HG02852 (cell line): ENCODE results near the gene VWA3A.
"Not testable (repeated sequence)": the region's sequence is repeated elsewhere in the genome, so short reads cannot be mapped to it uniquely, and the experiment has no call there.

Experiments used
- ATAC-seq: cut with Tn5 transposase; IDR thresholded peaks from one replicate; pipeline ENCODE4 v1.9.1; 2021; ENCODE audit warnings: mild to moderate bottlenecking, moderate library complexity; ENCODE audit not compliant: unreplicated experiment

VWA3A gene

GRCh38 chr16:22132801-22133200 is 40.5 kb downstream of the VWA3A start:
- no peak for ATAC-seq

- ATAC-seq = no peak
Measured at GRCh38 chr16:22138482-22138881, 46.1 kb downstream of the VWA3A start.

GRCh38 chr16:22139008-22139407 is 46.7 kb downstream of the VWA3A start:
- ATAC-seq = no peak

GRCh38 chr16:22139732-22140131 is 47.4 kb downstream of the VWA3A start:
- no peak for ATAC-seq

GRCh38 chr16:22141767-22142166 is 49.4 kb downstream of the VWA3A start:
- no peak for ATAC-seq

GRCh38 chr16:22144520-22144919 is 52.2 kb downstream of the VWA3A start:
- ATAC-seq = no peak

DNA sequence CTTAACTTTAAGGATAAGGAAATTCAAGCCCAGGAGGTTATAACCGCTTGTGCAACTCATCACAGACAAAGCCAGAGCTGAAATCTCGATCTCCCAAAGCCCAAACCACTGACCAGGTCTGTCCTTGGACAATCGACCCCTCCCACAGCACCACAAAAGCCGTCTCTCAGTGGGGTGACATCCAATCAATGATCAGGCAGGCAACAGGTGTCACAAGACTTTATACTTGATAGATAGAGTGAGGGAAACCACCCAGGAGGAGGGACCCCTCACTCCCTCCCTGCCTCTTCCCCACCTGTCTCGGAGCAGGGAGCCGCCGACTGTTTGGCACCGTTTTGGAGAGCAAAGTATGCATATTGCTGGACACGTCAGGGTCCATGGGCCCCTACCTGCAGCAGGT is 55.5 kb downstream of the VWA3A start:
- no peak for ATAC-seq

- no peak for ATAC-seq
Measured at GRCh38 chr16:22151246-22151998, 59.1 kb downstream of the VWA3A start.

- ATAC-seq = no peak
Measured at GRCh38 chr16:22152316-22152715, 60.0 kb downstream of the VWA3A start.

- not testable (repeated sequence) for ATAC-seq
Measured at GRCh38 chr16:22153078-22153477, 60.7 kb downstream of the VWA3A start.

GRCh38 chr16:22161401-22161800 is 69.1 kb downstream of the VWA3A start:
- no peak for ATAC-seq

GRCh38 chr16:22161999-22162655 is 69.8 kb downstream of the VWA3A start, which contains the start of gene SDR42E2:
Gene SDR42E2 (plus strand): TSS chr16:22162506. CDS start chr16:22165583, 3,077 bp downstream.
- no peak for ATAC-seq

DNA sequence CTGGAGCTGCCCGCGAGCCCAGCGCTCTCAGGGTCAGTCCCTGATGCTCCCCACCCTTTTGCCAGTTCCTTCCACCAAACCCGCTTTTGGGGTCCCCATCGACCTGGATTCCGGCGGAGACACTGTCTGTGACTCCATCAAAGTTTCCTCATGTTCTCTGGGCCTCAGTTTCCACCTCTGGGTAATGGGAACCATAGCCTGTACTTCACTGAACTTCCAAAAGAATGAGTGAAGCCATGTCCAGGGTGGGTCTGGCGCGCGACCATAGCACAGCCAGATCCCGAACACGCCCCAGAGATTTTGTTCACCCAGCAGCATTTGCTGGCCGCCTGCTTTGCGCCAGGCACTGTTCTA is 70.3 kb downstream of the VWA3A start:
- no peak for ATAC-seq

- no peak for ATAC-seq
Measured at GRCh38 chr16:22163806-22164205, 71.5 kb downstream of the VWA3A start.

- ATAC-seq = no peak
Measured at GRCh38 chr16:22164482-22164881, 72.1 kb downstream of the VWA3A start.

DNA sequence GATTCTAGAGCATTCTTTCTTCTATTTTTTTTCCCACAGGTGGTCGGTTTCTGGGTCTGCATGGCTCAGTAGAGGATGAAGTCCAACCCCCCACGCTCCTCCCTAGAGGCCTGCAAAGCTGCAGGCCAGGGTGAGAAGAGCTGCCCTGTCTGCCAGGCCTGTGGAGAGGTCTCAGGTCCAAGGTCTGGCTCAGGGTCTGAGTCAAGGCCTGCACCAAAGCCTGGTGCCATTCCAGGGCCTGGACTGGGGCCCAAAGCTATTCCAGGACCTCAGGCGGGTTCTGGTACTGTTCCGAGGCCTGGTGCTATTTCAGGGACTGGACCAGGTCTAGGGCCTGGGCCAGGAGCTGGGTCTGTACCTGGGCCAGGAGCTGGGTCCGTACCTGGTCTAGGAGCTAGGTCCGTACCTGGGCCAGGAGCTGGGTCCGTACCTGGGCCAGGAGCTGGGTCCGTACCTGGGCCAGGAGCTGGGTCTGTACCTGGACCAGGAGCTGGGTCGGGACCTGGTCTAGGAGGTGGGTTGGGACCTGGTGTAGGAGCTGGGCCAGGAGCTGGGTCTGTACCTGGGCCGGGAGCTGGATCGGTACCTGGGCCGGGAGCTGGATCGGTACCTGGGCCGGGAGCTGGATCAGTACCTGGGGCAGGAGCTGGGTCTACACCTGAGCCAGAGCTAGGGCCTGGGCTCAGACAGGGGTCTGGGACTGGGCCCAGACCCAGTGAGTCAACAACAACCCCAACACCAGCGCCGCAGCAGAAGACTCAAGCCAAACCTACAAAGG is 73.4 kb downstream of the VWA3A start:
- no peak for ATAC-seq

- no peak for ATAC-seq
Measured at GRCh38 chr16:22171953-22172352, 79.6 kb downstream of the VWA3A start.

DNA sequence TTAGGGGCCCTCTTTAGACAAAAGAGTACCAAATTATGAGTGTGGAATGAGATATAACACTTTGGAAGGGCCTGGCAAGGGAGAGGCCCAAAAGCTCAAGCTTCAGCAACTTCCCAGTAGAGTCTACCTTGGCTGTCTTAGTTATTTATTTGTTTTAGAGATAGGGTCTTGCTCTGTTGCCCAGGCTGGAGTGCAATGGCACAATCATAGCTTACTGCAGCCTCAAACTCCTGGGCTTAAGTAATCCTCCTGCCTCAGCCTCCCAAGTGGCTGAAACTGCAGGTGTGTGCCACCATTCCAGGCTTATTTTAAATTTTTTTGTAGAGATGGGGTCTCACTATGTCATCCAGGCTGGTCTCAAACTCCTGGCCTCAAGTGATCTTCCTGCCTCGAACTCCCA is 80.3 kb downstream of the VWA3A start:
- ATAC-seq = not testable (repeated sequence)

DNA sequence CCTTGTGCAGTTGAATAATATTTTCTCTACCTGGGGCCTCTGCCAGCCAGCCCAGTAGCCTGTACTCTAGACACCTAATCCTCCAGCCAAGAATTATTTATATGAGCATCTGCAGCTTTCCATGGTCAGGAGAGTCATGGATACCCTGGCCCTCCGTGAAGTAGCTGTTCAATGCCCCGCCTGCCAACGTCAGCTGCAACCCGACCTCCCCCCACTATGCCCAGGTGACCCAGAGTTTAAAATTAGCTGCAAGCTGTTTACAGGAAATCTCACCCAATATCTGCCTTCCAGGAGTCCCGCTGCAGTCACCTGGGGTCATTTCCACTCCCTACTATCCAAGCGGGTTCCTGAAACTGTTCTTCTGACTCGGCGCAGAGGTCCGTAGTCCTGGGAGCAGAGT is 82.3 kb downstream of the VWA3A start:
- ATAC-seq = no peak

DNA sequence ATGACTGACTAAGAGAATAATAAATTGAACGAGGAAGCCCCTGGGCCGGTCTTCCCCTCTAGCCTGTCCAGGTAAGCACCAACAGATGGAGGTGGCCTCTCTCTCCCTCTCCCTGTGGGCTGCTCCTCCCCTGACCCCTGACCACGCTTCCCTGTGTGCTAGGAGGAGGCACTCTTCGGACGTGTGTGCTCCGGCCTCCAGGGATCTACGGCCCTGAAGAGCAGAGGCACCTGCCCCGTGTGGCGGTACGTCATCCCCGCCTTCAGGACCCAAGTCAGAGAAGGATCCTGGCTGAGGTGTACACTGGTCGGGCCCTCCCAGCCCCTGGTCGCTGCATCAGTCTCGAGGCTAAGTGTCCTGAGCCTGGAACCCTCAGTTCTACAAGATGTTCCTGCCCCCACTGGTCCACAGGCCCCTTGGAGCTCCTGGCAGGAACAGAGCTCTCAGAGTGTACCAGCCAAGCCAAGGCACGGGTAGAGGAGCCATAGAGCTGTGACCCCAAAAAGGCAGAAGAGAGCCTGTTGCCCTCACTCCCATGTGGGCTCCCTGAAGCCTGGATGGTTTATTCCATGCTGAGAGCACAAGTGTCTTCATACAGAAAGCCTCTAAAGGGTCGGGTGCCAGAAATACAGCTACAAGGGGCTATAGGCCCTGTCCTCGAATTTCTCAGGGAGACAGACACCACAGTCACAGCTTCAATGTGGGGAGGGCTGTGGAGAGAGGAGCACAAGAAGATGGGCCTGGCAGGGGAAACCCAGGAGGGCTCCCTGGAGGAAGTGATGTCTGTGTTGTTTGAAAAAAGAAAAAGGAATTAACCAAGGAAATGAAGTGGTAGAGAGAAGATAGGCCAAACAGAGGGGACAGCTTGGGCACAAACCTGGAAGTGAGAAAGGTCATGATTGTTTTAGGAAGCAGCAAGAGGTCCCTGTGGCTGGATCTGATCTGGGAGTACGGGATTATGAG is 85.9 kb downstream of the VWA3A start:
- no peak for ATAC-seq

GRCh38 chr16:22181426-22181825 is 89.1 kb downstream of the VWA3A start:
- no peak for ATAC-seq
